ENCODE data around the gene ZFP62. TPM values are rescaled to one million over a fixed set of nuclear protein-coding genes. Genes with fewer than 3 reads are reported as not detected.
"Not testable (repeated sequence)": the region's sequence is repeated elsewhere in the genome, so short reads cannot be mapped to it uniquely, and the experiment has no call there.

ZFP62 gene
- total RNA-seq, 8 experiments from 2014 or later, result 26.0 to 57.3 (median 38.0) TPM

DNA sequence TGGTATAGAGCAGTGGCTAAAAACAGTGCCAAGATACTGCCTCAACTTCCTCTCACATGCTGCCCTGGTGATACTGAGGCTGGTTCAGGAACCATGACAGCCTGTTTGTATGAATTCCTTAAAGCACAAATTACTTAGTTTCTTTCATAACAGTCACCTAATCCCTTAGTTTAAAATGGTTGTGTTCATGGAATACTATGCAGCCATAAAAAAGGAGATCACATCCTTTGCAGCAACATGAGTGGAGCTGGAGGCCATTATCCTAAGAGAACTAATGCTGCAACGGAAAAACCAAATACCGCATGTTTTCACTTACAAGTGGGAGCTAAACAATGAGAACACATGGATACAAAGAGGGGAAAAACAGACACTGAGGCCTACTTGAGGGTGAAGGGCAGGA, 21.8 kb downstream of the ZFP62 start:
- Histone ChIP-seq H3K4me3 (no peak overlapping the region), H3K4me1 (replicated peaks in 1 of 2) (no peaks in the 10 kb centered on the region), H3K27ac (no peak overlapping the region)
- ATAC-seq (replicated peaks in 6 of 8), result no peak
- 86 to 100% (median 100%) methylated on average over 1 to 2 of the region's 2 CpGs; no CpG with 5 or more reads in 3 of the 10 experiments for WGBS, 10 experiments
- in situ Hi-C loops (cut with MboI; ENCODE audit: low pct_unique_long_range_greater_than_20kb in 2 of 9, low sequenced_read_pairs in 9 of 9, unreplicated experiment in 9 of 9), result no loop called here

DNA sequence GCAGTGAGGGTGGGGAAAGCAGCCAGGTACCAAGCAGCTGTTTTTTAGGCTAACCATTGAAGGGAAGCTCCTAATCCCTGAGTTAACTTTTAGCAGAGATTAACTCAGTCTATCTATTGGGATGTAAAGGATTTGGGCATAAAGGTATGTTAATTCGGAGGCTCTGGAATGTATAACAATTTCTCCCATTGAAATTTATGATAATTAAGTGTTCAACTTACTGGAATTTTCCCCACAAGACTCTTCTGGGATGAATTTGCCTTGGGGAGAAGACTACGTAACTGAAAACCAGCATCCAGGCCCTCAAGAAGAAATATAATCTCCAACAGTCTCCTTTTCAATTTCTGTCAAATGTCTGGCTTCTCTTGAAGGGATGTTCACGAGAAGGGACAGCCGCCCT, 23.6 kb downstream of the ZFP62 start:
- H3K27ac ChIP-seq, result no peak overlapping the region
- H3K4me3 ChIP-seq, result no peak overlapping the region
- H3K4me1 ChIP-seq (replicated peaks in 1 of 2), result peaks cover 3 to 6% of the 10 kb centered on the region in 2 donors
- peak in 2 of 8 experiments; percentile 45 to 85 for ATAC-seq (replicated peaks in 6 of 8)
- WGBS, 10 experiments, result 48 to 100% (median 85%) methylated on average over 1 to 4 of the region's 4 CpGs; no CpG with 5 or more reads in 1 of the 10 experiments
- in situ Hi-C loops (cut with MboI; ENCODE audit: low pct_unique_long_range_greater_than_20kb in 2 of 9, low sequenced_read_pairs in 9 of 9, unreplicated experiment in 9 of 9), result no loop called here

DNA sequence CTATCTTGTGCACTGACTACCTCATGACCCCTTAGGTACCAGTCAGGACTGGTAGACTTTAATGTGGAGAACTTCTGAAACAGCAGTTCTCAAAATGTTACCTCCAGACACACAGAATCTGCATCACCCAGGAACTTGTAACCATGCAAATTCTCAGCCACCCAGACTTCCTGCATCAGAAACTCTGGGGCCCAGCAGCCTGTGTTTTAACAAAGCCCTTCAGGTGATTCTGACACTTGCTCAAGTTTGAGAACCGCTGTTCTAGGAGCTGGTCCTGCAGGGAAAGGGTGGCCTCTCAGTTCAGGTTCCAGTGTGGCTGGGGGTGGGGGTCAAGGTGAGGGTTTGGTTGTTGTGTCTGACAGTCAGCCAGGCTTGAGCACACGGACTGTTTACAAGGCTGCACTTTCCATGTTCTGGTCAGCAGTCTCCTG, 28.4 kb downstream of the ZFP62 start:
- Histone ChIP-seq H3K27ac (no peak overlapping the region), H3K4me3 (peak overlapping the region in 3 of 5 donors; percentile 66 to 83 (median 72)), H3K4me1 (replicated peaks in 1 of 2) (peaks cover 14 to 16% of the 10 kb centered on the region in 2 donors)
- WGBS, 10 experiments, result 68 to 83% (median 80%) methylated on average over 1 to 2 of the region's 2 CpGs; no CpG with 5 or more reads in 7 of the 10 experiments
- in situ Hi-C loops (cut with MboI; ENCODE audit: low pct_unique_long_range_greater_than_20kb in 2 of 9, low sequenced_read_pairs in 9 of 9, unreplicated experiment in 9 of 9), result no loop called here
- no peak for ATAC-seq (replicated peaks in 6 of 8)

DNA sequence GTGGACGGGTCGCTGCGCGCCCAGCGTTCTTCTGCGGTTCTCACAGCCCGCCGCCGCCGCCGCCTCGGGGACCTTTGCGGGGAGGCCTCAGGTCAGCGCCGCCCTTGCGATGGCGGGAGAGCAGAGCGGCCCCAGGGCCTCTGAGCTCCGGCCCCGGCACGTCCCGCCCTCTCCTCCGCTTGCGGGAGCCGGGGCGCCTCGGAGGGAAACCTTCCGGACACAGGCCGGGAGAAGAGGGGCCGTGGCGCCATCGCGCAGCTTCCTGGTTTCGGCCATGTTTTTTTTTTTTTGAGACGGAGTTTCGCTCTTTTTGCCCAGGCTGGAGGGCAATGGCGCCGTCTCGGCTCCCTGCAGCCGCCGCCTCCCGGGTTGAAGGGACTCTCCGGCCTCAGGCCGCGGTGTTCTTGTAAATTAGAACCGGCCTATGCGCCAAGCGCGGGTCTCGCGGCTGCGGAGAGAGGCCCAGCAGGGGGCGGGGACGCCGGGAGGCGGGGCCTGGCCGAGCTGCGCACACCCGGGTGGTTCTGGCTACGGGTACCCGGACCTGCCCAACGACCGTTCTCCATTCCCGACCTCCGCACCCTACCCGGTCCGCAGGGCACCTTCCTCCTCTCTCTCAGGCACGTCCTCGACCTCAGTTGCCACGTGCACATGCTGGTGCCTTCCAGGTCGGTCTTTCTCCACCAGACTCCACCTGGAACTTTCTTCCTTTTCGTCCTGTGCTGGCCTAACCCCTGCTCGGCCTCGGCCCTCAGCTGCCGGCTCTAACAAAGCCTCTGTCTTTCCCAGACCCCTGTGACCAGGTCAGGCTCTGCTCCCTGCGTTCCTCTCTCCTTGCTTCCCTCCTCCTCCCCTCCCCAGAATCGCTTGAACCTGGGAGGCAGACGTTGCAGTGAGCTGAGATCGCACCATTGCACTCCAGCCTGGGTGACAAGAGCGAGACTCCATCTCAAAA, 29.7 kb downstream of the ZFP62 start:
- ATAC-seq (replicated peaks in 6 of 8), result peak; percentile 81 to 95 (median 91)
- H3K27ac ChIP-seq, result peak overlapping the region; percentile 88 to 95
- WGBS, 10 experiments, result 0 to 10% (median 2%) methylated on average over 1 to 29 of the region's 80 CpGs; no CpG with 5 or more reads in 1 of the 10 experiments

DNA sequence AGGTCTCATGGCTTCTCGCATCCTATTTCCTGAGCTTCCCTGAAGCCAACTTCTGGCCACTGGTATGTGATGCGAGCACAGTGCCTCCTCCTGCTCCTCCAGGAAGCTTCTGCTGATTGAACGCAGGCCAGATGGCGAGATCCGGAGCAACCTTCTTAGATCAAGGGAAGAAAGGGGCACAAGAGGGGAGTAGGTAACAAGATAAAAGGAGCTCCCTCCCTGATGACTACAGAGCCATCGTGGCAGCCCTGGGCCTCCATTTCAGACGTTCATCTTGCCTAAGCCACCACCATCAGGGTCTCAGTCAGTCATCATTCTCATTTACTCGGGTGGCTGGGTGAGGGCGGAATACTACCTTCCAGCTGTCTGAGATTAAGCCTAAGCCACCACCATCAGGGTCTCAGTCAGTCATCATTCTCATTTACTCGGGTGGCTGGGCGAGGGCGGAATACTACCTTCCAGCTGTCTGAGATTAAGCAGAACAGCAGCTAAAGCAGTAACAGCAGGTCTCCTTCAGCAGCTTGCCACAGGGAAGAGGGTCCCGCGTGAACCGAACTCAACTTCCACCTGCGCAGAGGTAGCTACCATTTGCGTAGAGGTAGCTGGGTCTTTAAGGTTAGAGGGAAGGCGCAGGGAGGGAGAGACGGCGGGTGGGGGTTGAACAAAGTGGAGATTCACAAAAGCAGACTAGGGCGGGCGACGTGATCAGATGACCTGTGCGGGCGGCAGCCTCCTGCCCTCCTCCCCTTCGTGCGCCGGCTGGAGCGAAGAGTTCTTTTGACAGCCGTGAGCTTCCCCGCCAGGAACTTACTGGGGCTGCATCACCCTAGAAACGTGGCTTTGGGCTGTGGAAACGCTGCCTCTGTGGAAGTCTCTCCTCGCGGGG, 30.6 kb downstream of the ZFP62 start:
- in situ Hi-C loops (cut with MboI; ENCODE audit: low pct_unique_long_range_greater_than_20kb in 2 of 9, low sequenced_read_pairs in 9 of 9, unreplicated experiment in 9 of 9), result no loop called here

More for the DNA sequence above, 29.7 kb downstream of the ZFP62 start:
- Histone ChIP-seq H3K4me1 (replicated peaks in 1 of 2) (peaks cover 14 to 16% of the 10 kb centered on the region in 2 donors), H3K4me3 (peak overlapping the region; percentile 52 to 83 (median 72))
- in situ Hi-C loops (cut with MboI; ENCODE audit: low pct_unique_long_range_greater_than_20kb in 2 of 9, low sequenced_read_pairs in 9 of 9, unreplicated experiment in 9 of 9), result no loop called here

DNA sequence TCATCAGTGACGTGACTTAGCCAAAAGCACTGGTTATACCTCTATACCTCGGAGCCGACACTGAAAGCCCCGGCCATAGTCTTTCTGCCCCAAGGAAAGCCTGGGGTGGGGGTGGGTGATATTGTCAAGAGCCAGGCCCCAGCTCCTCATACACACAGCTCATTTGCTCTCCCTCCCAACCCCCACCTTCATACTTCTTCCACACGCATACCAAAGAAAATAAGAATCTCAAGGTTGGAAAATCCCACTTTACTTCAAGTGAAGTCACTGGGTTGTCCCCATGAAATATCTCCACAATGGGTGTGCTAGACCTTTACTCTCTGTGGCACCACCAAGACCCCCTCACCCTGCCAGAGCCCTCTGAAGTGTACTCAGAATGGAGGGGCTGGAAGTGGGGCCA, 31.4 kb downstream of the ZFP62 start:
- H3K27ac ChIP-seq, result no peak overlapping the region
- in situ Hi-C loops (cut with MboI; ENCODE audit: low pct_unique_long_range_greater_than_20kb in 2 of 9, low sequenced_read_pairs in 9 of 9, unreplicated experiment in 9 of 9), result no loop called here

More for the DNA sequence above, 30.6 kb downstream of the ZFP62 start:
- Histone ChIP-seq H3K27ac (peak overlapping the region; percentile 88 to 95), H3K4me1 (replicated peaks in 1 of 2) (peaks cover 14 to 16% of the 10 kb centered on the region in 2 donors), H3K4me3 (peak overlapping the region; percentile 52 to 83 (median 72))
- WGBS, 10 experiments, result 13 to 86% (median 46%) methylated on average over 3 to 15 of the region's 35 CpGs; no CpG with 5 or more reads in 1 of the 10 experiments
- ATAC-seq (replicated peaks in 6 of 8), result peak; percentile 21 to 67 (median 58)

DNA sequence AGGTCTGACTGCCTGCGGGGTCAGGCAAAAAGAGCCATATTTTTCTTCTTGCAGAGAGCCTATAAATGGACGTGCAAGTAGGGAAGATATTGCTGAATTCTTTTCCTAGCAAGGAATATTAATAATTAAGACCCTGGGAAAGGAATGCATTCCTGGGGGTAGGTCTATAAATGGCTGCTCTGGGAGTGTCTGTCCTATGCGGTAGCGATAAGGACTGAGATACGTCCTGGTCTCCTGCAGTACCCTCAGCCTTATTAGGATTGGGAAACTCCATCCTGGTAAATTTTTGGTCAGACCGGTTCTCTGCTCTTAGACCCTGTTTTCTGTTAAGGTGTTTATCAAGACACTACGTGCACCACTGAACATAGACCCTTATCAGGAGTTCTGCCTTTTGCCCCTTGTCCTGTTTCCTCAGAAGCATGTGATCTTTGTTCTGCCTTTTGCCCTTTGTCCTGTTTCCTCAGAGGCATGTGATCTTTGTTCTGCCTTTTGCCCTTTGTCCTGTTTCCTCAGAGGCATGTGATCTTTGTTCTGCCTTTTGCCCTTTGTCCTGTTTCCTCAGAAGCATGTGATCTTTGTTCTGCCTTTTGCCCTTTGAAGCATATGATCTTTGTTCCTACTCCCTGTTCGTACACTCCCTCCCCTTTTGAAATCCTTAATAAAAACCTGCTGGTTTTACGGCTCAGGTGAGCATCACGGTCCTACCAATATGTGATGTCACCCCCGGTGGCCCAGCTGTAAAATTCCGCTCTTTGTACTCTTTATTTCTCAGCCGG, 32.1 kb downstream of the ZFP62 start:
- WGBS, 10 experiments, result 60 to 100% (median 95%) methylated on average over 1 to 6 of the region's 13 CpGs; no CpG with 5 or more reads in 1 of the 10 experiments
- ATAC-seq (replicated peaks in 6 of 8); in situ Hi-C loops (cut with MboI; ENCODE audit: low pct_unique_long_range_greater_than_20kb in 2 of 9, low sequenced_read_pairs in 9 of 9, unreplicated experiment in 9 of 9): not testable (repeated sequence)

More for the DNA sequence above, 31.4 kb downstream of the ZFP62 start:
- Histone ChIP-seq H3K4me1 (replicated peaks in 1 of 2) (peaks cover 14 to 16% of the 10 kb centered on the region in 2 donors), H3K4me3 (peak overlapping the region in 3 of 5 donors; percentile 72 to 83 (median 83))
- ATAC-seq (replicated peaks in 6 of 8), result no peak
- 87 to 100% (median 100%) methylated on average over 1 to 3 of the region's 5 CpGs; no CpG with 5 or more reads in 2 of the 10 experiments for WGBS, 10 experiments

DNA sequence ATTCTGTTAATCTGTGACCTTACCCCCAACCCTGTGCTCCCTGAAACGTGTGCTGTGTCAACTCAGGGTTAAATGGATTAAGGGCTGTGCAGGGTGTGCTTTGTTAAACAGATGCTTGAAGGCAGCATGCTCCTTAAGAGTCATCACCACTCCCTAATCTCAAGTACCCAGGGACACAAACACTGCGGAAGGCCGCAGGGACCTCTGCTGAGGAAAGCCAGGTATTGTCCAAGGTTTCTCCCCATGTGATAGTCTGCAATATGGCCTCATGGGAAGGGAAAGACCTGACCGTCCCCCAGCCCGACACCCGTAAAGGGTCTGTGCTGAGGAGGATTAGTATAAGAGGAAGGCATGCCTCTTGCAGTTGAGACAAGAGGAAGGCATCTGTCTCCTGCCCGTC, 33.7 kb downstream of the ZFP62 start:
- in situ Hi-C loops (cut with MboI; ENCODE audit: low pct_unique_long_range_greater_than_20kb in 2 of 9, low sequenced_read_pairs in 9 of 9, unreplicated experiment in 9 of 9); ATAC-seq (replicated peaks in 6 of 8); H3K4me3 ChIP-seq; H3K27ac ChIP-seq: not testable (repeated sequence)
- peaks cover 10 to 27% of the 10 kb centered on the region in 2 donors for H3K4me1 ChIP-seq (replicated peaks in 1 of 2)
- 0 to 100% (median 86%) methylated on average over 1 to 4 of the region's 7 CpGs; no CpG with 5 or more reads in 7 of the 10 experiments for WGBS, 10 experiments

More for the DNA sequence above, 32.1 kb downstream of the ZFP62 start:
- not testable (repeated sequence) for H3K27ac ChIP-seq, H3K4me3 ChIP-seq
- H3K4me1 ChIP-seq (replicated peaks in 1 of 2), result peaks cover 14 to 18% of the 10 kb centered on the region in 2 donors

DNA sequence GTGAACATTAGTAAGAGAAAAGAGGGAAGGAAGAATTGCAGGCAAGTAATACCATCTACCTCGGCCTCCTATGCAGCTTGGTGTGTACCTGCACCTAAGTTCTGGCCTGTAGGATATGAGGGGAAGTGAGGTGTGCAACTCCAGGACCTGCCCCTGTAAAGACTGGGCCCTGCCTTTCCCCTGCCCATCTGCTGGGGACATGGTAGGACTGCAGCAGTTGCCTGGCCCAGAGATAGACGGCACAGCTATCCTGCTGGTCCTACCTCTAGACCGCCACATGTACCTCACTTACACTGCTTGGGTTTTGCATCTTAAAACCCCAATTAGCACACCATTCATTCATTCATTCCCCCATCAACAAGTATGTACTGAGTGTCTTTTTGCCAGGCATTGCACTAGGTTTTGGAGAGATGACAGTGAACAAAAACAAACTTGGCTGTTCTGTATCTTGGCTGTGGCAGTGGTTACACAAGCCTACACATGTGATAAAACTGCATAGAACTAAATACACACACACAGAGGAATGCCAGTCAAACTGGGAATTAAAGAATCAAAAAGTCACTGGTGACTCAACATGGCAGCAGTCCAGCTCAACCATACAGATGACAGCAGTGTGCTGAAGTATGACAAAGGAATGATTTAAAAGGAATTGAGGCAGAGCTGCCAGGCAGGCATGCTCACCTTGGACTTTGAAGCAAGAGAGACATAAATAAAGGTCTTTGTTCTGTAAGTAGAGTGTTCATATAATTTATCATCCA, 35.1 kb downstream of the ZFP62 start:
- WGBS, 10 experiments, result 20 to 100% (median 100%) methylated on average over 1 to 3 of the region's 3 CpGs; no CpG with 5 or more reads in 4 of the 10 experiments
- Histone ChIP-seq H3K4me3 (no peak overlapping the region), H3K4me1 (replicated peaks in 1 of 2) (peaks cover 10 to 24% of the 10 kb centered on the region in 2 donors), H3K27ac (no peak overlapping the region)
- peak in 4 of 8 experiments; percentile 7 to 77 (median 43) for ATAC-seq (replicated peaks in 6 of 8)
- in situ Hi-C loops (cut with MboI; ENCODE audit: low pct_unique_long_range_greater_than_20kb in 2 of 9, low sequenced_read_pairs in 9 of 9, unreplicated experiment in 9 of 9), result no loop called here

DNA sequence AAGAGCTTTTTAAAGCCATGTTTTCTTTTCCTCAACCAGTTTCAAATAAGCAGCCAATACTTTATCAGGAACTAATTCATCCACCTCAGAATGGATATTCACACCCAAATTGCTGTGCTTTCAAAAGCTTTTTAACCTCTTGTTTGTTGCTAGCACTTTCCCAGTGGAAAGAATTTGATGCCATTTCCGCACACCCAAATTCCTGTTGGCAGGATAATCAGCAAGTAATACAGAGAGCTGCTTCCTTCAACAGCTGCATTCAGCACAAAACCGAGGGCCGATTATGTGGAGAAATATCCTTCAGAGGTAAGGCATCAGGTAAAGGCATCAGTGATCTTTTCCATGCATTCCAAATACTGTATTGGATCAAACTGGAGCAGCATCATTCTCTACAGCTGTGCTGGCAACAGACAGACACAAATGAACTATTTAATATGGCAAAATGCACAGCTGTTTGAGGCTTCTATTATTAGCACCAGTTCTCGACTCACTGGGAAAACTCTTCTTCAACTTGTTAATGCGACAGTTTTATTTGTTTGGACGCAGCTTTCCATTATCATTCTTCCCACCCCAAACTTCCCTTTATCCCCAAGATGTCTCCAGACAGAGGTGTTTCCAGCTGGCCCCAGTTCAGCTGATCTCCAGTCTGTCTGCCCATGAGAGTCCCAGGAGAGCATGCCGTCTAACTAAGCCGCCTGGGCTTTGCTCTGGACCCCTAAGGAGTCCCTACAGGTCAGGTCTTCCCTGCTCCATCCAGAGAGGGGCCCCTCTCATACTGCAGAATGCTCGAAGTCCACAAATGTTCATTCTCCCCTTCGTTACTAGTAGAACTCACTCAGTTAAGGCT, 36.2 kb downstream of the ZFP62 start:
- WGBS, 10 experiments, result 27 to 100% (median 64%) methylated on average over 1 to 8 of the region's 10 CpGs
- peaks cover 1 to 19% of the 10 kb centered on the region in 2 donors for H3K4me1 ChIP-seq (replicated peaks in 1 of 2)
- peak in 1 of 8 experiments; percentile 49 for ATAC-seq (replicated peaks in 6 of 8)
- in situ Hi-C loops (cut with MboI; ENCODE audit: low pct_unique_long_range_greater_than_20kb in 2 of 9, low sequenced_read_pairs in 9 of 9, unreplicated experiment in 9 of 9), result no loop called here
- H3K4me3 ChIP-seq, result no peak overlapping the region
- H3K27ac ChIP-seq, result no peak overlapping the region
